Upper lobe of left lung (tissue), 6 donors: ENCODE data around the gene ANO2. TPM values are rescaled to one million over a fixed set of nuclear protein-coding genes. Genes with fewer than 3 reads are reported as not detected.

ENCODE experiments used
- ATAC-seq, 2 donors: fragments of 200-7000 bp; cut with Tn5 transposase; one replicate each; pipeline ENCODE4 v1.9.1; 2022; ENCODE audit warnings: mild to moderate bottlenecking in 2 of 2, moderate library complexity in 2 of 2; ENCODE audit not compliant: low FRiP score in 2 of 2
- DNase-seq, 2 donors: peaks; one replicate each; pipeline ENCODE4 v3.0.0-alpha.2; 2019 to 2020
- H3K27ac ChIP-seq, 4 donors: fragments of 200-600 bp; sonication (generic); one replicate each; pipeline ENCODE4 v1.5.1; 2016 to 2019
- H3K27me3 ChIP-seq, 4 donors: fragments of 200-600 bp; sonication (generic); one replicate each; pipeline ENCODE4 v1.5.1; 2017 to 2019
- H3K36me3 ChIP-seq, 4 donors: fragments of 200-600 bp; sonication (generic); one replicate each; pipeline ENCODE4 v1.5.1; 2016 to 2019
- H3K4me1 ChIP-seq, 4 donors: fragments of 200-600 bp; sonication (generic); one replicate each; pipeline ENCODE4 v1.5.1; 2018 to 2019
- H3K4me3 ChIP-seq, 4 donors: fragments of 200-600 bp; sonication (generic); one replicate each; pipeline ENCODE4 v1.5.1; 2017 to 2019; ENCODE audit warnings: mild to moderate bottlenecking in 2 of 4, moderate library complexity in 1 of 4
- H3K9me3 ChIP-seq, 4 donors: fragments of 200-600 bp; sonication (generic); one replicate each; pipeline ENCODE4 v1.5.1; 2018 to 2019
- EP300 ChIP-seq, 4 donors: sonication (generic); formaldehyde crosslinking; IDR thresholded peaks; one replicate each; pipeline ENCODE4 v1.5.1; 2017; ENCODE audit warnings: antibody characterized with exemption in 4 of 4, control low read depth in 2 of 4
- POLR2A ChIP-seq, 4 donors: fragments of 450-650 bp; IDR thresholded peaks; one replicate each; pipeline ENCODE4 v1.5.1; 2016 to 2017; ENCODE audit warnings: antibody characterized with exemption in 4 of 4, mild to moderate bottlenecking in 2 of 4
- POLR2AphosphoS5 ChIP-seq, 2 donors: sonication (generic); formaldehyde crosslinking; IDR thresholded peaks; one replicate each; pipeline ENCODE4 v1.5.1; 2017; ENCODE audit warnings: antibody characterized with exemption in 2 of 2
- WGBS, 2 donors: methylation state at CpG; one replicate each; pipeline ENCODE4 v1.1.5; 2017 to 2018; 5-methylcytosine and 5-hydroxymethylcytosine counted together
- total RNA-seq, 6 donors: library from RNA; depleted of rRNA in 4 of 6; stranded (reverse); fragments of >200 nt in 4 of 6; gene quantifications; one replicate each; pipeline versions ENCODE4 v1.1.0 to v1.2.1, GENCODE V29; 2016 to 2021
- TF ChIP-seq, protein P1 (sequence below), 6 experiments: fragments of 450-650 bp in 4 of 6; fragments of 200-600 bp in 2 of 6; sonication (generic) in 2 of 6; IDR thresholded peaks; one replicate each; pipeline ENCODE4 v1.5.1; 2016 to 2019; ENCODE audit warnings: antibody characterized with exemption in 6 of 6
- donor health status: DM: no; HTN: no; CAD: no; lungs with moderate emphysema.
- donor health status: DM: no; HTN: yes; CAD: no; lungs with severe emphysema.

Gene ANO2
- total RNA-seq, 6 donors from 2014 or later = 4.4 to 78.6 (median 17.5) TPM

DNA sequence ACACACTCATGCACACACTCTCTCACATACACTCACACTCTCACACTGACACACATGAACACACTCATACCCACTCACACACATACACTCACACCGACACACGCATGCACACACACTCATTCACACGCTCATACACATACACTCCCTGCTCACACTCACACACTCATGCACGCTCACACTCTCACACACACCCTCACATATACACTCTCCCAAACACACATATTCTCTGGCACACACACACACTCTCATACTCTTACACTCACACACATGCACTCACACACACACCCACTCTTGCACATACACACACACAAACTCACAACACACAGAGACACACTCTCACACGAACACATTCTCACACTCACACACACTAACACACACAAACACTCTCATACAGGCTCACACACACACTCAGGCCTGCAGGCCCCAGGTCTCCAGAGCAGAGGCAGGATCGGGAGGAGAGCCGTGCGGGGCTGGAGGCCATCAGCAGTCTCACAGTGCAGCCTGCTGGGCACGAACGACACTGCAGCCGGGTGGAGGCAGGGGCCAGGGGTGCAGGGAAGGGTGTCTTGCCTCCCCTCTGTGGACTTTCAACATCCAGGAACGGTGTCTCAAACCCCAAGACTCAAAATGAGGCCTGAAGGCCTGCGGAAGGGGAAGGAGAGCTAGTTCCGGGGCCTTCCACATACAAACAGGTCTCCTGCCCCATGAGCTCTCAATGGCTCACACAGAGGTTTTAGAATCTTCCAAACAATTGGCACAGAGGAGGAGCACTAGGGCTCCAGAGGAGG, 148.7 kb downstream of the ANO2 start:
- peak; percentile 29 to 84 for DNase-seq
- ATAC-seq = peak; percentile 49 to 60
- no peaks in the 10 kb centered on the region for H3K27me3 ChIP-seq
- H3K4me1 ChIP-seq = no peaks in the 10 kb centered on the region
- H3K36me3 ChIP-seq = peaks cover 0 to 30% (median 0%) of the 10 kb centered on the region in 4 donors
- no peak overlapping the region for H3K27ac ChIP-seq
- no peak for TF ChIP-seq EP300 (IDR thresholded peaks at IDR 0.05)
- TF ChIP-seq POLR2AphosphoS5 (IDR thresholded peaks at IDR 0.05) = no peak
- TF ChIP-seq POLR2A (IDR thresholded peaks at IDR 0.05) = no peak
- TF ChIP-seq, protein P1, sequence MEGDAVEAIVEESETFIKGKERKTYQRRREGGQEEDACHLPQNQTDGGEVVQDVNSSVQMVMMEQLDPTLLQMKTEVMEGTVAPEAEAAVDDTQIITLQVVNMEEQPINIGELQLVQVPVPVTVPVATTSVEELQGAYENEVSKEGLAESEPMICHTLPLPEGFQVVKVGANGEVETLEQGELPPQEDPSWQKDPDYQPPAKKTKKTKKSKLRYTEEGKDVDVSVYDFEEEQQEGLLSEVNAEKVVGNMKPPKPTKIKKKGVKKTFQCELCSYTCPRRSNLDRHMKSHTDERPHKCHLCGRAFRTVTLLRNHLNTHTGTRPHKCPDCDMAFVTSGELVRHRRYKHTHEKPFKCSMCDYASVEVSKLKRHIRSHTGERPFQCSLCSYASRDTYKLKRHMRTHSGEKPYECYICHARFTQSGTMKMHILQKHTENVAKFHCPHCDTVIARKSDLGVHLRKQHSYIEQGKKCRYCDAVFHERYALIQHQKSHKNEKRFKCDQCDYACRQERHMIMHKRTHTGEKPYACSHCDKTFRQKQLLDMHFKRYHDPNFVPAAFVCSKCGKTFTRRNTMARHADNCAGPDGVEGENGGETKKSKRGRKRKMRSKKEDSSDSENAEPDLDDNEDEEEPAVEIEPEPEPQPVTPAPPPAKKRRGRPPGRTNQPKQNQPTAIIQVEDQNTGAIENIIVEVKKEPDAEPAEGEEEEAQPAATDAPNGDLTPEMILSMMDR (IDR thresholded peaks at IDR 0.05) = peak; percentile 29 to 82 (median 58)
- no peaks in the 10 kb centered on the region for H3K9me3 ChIP-seq
- WGBS, 2 donors = 56 to 81% methylated on average over 11 to 14 of the region's 14 CpGs
- no peak overlapping the region for H3K4me3 ChIP-seq

- Histone ChIP-seq H3K27me3 (no peaks in the 10 kb centered on the region), H3K27ac (no peak overlapping the region), H3K9me3 (no peaks in the 10 kb centered on the region), H3K4me3 (no peak overlapping the region), H3K36me3 (peaks cover 0 to 24% (median 0%) of the 10 kb centered on the region in 4 donors), H3K4me1 (no peaks in the 10 kb centered on the region)
- DNase-seq = no peak
- ATAC-seq = no peak
- WGBS, 2 donors = 43 to 52% methylated on average over 4 of the region's 4 CpGs
- no peak for TF ChIP-seq EP300 (IDR thresholded peaks at IDR 0.05)
Measured at GRCh38 chr12:5794156-5794555, 150.9 kb downstream of the ANO2 start.

DNA sequence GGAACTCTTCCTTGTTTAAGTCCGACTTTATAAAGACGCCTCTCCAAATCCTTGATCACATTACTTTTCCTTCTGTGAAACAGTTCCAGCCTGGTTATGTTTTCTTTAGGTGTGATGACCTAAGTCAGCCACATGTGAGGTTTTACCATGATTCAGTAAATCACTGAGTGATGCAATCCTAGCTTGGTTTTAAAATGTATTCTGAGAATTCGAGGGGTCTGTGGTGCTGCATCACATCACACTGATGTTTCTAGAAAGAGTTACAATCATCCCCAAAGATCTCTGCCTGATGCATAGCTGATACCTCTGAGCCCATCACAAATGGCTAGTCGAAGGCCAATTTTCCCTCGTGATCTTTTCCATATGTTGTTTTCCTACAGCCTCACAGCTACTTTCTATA, 152.7 kb downstream of the ANO2 start:
- no peaks in the 10 kb centered on the region for H3K4me1 ChIP-seq
- H3K36me3 ChIP-seq = peaks cover 0 to 9% (median 0%) of the 10 kb centered on the region in 4 donors
- WGBS, 2 donors = 81 to 90% methylated on average over 5 of the region's 5 CpGs
- no peaks in the 10 kb centered on the region for H3K27me3 ChIP-seq
- no peak overlapping the region for H3K27ac ChIP-seq
- H3K9me3 ChIP-seq = no peaks in the 10 kb centered on the region
- no peak for ATAC-seq
- no peak overlapping the region for H3K4me3 ChIP-seq
- TF ChIP-seq EP300 (IDR thresholded peaks at IDR 0.05) = no peak
- TF ChIP-seq POLR2AphosphoS5 (IDR thresholded peaks at IDR 0.05) = no peak
- TF ChIP-seq, protein P1 (IDR thresholded peaks at IDR 0.05) = no peak
- no peak for DNase-seq

DNA sequence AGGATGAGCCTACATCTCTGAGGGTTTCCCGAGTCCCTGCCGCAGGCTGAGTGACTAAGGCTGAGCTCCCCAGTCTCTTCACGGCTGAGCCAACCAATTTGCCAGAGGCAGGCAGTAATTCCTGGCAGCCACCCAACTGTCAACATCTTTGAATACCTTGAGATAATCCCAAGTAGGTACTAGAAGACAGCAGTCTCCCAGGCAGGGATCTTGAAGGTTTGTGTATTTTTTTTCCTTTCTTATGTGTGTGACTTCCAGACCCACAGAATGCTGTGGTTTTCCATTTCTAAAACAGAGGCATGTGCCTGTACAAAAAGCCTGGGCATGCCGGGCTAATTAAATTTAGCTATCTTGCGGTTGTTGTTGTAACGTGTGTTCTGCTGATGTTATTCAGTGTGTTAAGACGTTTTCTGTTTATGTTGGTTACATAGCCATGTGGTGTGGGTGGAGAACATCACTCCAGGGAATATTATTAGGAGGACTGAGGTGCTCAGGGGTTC, 155.5 kb downstream of the ANO2 start:
- no peak for ATAC-seq
- no peak for DNase-seq
- Histone ChIP-seq H3K4me3 (no peak overlapping the region), H3K36me3 (peaks cover 0 to 8% (median 0%) of the 10 kb centered on the region in 4 donors), H3K9me3 (no peaks in the 10 kb centered on the region), H3K27me3 (no peaks in the 10 kb centered on the region), H3K27ac (no peak overlapping the region), H3K4me1 (no peaks in the 10 kb centered on the region)
- 68 to 69% methylated on average over 6 to 7 of the region's 7 CpGs for WGBS, 2 donors
- TF ChIP-seq POLR2A (IDR thresholded peaks at IDR 0.05) = no peak

DNA sequence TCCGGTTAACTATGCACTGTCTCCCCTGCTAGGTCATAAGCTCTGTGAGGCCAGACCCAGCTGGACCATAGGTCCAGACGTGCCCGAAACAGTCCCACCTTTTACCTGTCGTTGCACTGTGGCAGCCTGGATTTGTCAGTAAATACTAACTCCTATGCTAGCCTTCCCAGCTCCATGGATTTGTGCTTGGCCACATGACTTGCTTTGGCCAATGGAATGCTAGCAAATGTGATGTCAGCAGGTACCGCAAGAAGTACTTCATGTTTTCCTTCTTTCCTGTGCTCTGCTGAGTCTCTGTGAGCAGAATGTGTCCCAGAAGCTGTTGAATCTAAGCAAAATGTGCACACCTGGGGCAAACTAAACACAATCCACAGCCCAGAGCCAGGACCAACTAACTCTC, 157.2 kb downstream of the ANO2 start:
- 93 to 99% methylated on average over 4 to 5 of the region's 5 CpGs for WGBS, 2 donors
- H3K27me3 ChIP-seq = no peaks in the 10 kb centered on the region
- no peak for DNase-seq
- TF ChIP-seq, protein P1 (IDR thresholded peaks at IDR 0.05) = no peak
- TF ChIP-seq POLR2AphosphoS5 (IDR thresholded peaks at IDR 0.05) (no peak), POLR2A (IDR thresholded peaks at IDR 0.05) (no peak), EP300 (IDR thresholded peaks at IDR 0.05) (no peak)
- no peak for ATAC-seq
- no peaks in the 10 kb centered on the region for H3K9me3 ChIP-seq
- H3K36me3 ChIP-seq = peaks cover 0 to 5% (median 0%) of the 10 kb centered on the region in 4 donors
- H3K27ac ChIP-seq = no peak overlapping the region
- H3K4me1 ChIP-seq = no peaks in the 10 kb centered on the region
- no peak overlapping the region for H3K4me3 ChIP-seq

GRCh38 chr12:5785601-5786000, 159.5 kb downstream of the ANO2 start:
- no peaks in the 10 kb centered on the region for H3K9me3 ChIP-seq
- no peak for TF ChIP-seq POLR2A (IDR thresholded peaks at IDR 0.05)
- TF ChIP-seq, protein P1 (IDR thresholded peaks at IDR 0.05) = no peak
- no peak for TF ChIP-seq EP300 (IDR thresholded peaks at IDR 0.05)
- TF ChIP-seq POLR2AphosphoS5 (IDR thresholded peaks at IDR 0.05) = no peak
- no peaks in the 10 kb centered on the region for H3K4me1 ChIP-seq
- H3K27me3 ChIP-seq = no peaks in the 10 kb centered on the region
- no peak overlapping the region for H3K27ac ChIP-seq
- no peak for DNase-seq
- 90 to 93% methylated on average over 3 to 5 of the region's 5 CpGs for WGBS, 2 donors
- H3K36me3 ChIP-seq = peaks cover 0 to 5% (median 0%) of the 10 kb centered on the region in 4 donors
- no peak for ATAC-seq
- no peak overlapping the region for H3K4me3 ChIP-seq
